Measurements from ENCODE around the gene ZCCHC24.

DNA sequence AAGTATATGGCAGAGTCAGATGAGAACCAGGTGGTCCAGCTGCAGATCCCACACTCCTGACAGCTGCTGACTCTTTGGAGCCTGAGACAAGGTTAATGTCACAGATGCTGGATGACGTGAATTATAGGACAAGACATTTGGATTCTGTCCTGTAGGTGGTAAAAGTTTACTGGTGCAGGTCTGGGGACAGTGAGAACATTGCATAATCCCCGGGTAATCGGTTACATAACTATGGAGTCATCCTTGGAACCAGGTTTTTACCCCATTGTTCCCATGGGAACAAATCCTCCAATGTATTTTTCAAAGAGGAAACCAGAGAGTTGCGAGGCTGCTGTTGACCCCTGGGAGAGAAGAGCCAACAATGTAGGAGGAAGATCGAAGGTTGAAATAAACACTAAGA, 27.5 kb upstream of the ZCCHC24 start:
- no peak for TF ChIP-seq EZH2 (IDR thresholded peaks at IDR 0.05; ENCODE audit: borderline replicate concordance, low read length)
- TF ChIP-seq, protein P1, sequence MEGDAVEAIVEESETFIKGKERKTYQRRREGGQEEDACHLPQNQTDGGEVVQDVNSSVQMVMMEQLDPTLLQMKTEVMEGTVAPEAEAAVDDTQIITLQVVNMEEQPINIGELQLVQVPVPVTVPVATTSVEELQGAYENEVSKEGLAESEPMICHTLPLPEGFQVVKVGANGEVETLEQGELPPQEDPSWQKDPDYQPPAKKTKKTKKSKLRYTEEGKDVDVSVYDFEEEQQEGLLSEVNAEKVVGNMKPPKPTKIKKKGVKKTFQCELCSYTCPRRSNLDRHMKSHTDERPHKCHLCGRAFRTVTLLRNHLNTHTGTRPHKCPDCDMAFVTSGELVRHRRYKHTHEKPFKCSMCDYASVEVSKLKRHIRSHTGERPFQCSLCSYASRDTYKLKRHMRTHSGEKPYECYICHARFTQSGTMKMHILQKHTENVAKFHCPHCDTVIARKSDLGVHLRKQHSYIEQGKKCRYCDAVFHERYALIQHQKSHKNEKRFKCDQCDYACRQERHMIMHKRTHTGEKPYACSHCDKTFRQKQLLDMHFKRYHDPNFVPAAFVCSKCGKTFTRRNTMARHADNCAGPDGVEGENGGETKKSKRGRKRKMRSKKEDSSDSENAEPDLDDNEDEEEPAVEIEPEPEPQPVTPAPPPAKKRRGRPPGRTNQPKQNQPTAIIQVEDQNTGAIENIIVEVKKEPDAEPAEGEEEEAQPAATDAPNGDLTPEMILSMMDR (IDR thresholded peaks at IDR 0.05; ENCODE audit: low read length) = no peak
